ENCODE data around the gene INPP5D.

The INPP5D gene

GRCh38 chr2:233079953-233080835 is 20.1 kb downstream of the INPP5D start:
- DNase-seq = no peak

- DNase-seq = no peak
These were observed 20.7 kb downstream of the INPP5D start for GRCh38 chr2:233080836-233081229.

- peak; percentile 78 for DNase-seq
These were observed 21.1 kb downstream of the INPP5D start for GRCh38 chr2:233081232-233081730.

GRCh38 chr2:233081731-233082221 is 21.6 kb downstream of the INPP5D start:
- no peak for DNase-seq

- DNase-seq = no peak
These were observed 22.2 kb downstream of the INPP5D start for GRCh38 chr2:233082222-233082930.

- DNase-seq = no peak
These were observed 23.0 kb downstream of the INPP5D start for GRCh38 chr2:233082931-233083755.

GRCh38 chr2:233083782-233084181 is 23.6 kb downstream of the INPP5D start:
- no peak for DNase-seq

GRCh38 chr2:233084488-233084887 is 24.3 kb downstream of the INPP5D start:
- DNase-seq = peak; percentile 61

- no peak for DNase-seq
These were observed 25.1 kb downstream of the INPP5D start for GRCh38 chr2:233085037-233085838.

GRCh38 chr2:233085839-233086150 is 25.7 kb downstream of the INPP5D start:
- no peak for DNase-seq

GRCh38 chr2:233087713-233088112 is 27.6 kb downstream of the INPP5D start:
- DNase-seq = no peak

GRCh38 chr2:233088972-233089345 is 28.8 kb downstream of the INPP5D start:
- no peak for DNase-seq

GRCh38 chr2:233089851-233090250 is 29.7 kb downstream of the INPP5D start:
- no peak for DNase-seq

GRCh38 chr2:233090879-233091278 is 30.7 kb downstream of the INPP5D start:
- DNase-seq = no peak

GRCh38 chr2:233091595-233092375 is 31.6 kb downstream of the INPP5D start:
- DNase-seq = no peak

GRCh38 chr2:233092432-233093165 is 32.5 kb downstream of the INPP5D start:
- DNase-seq = no peak

- no peak for DNase-seq
These were observed 33.0 kb downstream of the INPP5D start for GRCh38 chr2:233093166-233093448.

GRCh38 chr2:233093721-233094120 is 33.6 kb downstream of the INPP5D start:
- DNase-seq = no peak

GRCh38 chr2:233094614-233095013 is 34.5 kb downstream of the INPP5D start:
- no peak for DNase-seq

- DNase-seq = no peak
These were observed 35.9 kb downstream of the INPP5D start for GRCh38 chr2:233096006-233096405.

GRCh38 chr2:233098618-233099017 is 38.5 kb downstream of the INPP5D start:
- DNase-seq = peak; percentile 48
